ENCODE results near the gene ZNF441.
"Not testable (repeated sequence)": the region's sequence is repeated elsewhere in the genome, so short reads cannot be mapped to it uniquely, and the experiment has no call there.

The ZNF441 gene

DNA sequence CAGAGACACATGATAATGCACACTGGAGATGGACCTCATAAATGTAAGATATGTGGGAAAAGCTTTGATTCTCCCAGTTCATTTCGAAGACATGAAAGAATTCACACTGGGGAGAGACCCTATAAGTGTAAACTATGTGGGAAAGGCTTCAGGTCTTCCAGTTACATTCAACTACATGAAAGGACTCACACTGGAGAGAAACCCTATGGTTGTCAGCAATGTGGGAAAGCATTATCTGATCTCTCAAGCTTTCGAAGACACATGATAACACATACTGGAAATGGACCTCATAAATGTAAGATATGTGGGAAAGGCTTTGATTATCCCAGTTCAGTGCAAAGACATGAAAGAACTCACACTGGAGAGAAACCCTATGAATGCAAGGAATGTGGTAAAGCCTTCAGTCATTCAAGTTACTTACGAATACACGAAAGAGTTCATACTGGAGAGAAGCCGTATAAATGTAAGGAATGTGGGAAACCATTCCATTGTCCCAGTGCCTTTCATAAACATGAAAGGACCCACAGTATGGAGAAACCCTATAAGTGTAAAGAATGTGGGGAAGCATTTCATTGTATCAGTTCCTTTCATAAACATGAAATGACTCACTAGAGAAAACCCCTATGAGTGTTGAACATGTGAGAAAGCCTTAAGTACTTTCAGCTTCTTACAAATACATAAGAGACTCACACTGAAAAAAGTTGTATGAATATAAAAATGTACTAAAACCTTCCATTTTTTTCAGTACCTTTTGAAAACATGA lies 14.7 kb downstream of the ZNF441 start:
- DNase-seq: no peak

DNA sequence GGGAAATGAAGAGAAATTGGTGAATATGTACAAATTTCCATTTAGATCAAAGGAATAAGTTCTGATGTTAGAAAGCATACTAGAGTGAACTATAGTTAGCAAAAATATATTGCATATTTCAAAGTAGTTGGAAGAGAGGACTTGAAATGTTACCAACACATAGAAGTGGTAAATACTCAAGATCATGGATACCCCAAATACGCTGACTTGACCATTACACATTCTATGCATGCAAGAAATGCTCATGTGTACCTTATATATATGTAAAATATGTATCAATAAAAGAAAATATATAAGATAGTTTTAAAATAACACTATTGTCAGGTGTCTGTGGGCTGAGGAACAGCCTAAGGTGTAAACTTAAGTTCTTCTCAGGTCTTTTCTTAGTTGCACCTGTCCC lies 17.0 kb downstream of the ZNF441 start:
- DNase-seq: no peak

DNA sequence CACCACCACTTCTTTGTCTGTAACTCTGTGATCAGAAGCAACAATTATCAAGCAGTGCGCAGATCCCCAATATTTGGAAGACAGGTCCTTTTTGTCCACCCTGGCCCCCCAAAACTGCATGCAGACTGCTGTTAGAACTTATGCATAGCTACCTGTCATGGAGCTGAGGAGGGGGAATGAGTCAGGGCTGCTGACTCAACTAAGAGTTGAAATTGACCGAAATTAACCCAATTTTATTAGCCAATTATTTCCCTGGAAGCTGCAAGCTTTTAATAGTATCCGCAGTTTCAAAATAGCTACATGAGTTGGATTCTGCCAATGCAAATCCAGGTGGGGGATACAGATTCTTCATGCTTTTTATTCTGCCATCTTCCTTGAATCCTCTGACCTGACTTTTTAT lies 17.6 kb downstream of the ZNF441 start:
- DNase-seq: no peak

DNA sequence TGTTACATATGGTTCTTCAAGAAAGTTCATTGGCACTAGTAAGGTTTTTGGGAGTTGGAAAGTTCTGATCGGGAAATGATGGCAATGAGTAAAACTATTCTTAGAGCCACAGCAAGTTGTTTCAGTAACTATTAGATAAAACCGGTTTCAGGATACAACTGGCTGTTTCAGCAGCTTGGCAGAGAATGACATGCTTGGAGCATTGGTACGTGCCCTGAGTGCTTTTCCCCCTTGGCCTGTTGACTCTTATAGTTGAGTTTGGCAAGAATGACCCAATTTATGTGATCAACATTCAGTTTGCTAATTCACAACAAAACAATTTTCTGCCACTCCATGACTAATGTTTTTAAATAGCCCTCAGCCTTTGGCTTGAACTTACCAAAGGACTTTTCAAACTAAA lies 20.7 kb downstream of the ZNF441 start:
- no peak for DNase-seq

DNA sequence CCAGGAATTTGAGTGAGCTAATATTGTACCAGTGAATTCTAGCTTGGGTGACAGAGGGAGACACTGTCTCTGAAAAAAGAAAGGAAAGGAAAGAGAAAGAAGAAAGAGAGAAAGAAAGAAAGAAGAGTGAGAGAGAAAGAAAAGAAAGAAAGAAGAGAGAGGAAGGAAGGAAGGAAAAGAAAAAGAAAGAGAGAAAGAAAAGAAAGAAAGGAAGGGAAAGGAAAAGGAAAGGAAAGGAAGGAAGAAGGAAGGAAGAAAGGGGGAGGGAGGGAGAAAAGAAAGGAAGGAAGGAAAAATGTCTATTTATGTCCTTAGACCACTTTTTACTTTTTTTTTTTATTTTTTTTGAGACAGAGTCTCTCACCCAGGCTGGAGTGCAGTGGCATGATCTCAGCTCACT lies 26.1 kb downstream of the ZNF441 start:
- DNase-seq: no peak

DNA sequence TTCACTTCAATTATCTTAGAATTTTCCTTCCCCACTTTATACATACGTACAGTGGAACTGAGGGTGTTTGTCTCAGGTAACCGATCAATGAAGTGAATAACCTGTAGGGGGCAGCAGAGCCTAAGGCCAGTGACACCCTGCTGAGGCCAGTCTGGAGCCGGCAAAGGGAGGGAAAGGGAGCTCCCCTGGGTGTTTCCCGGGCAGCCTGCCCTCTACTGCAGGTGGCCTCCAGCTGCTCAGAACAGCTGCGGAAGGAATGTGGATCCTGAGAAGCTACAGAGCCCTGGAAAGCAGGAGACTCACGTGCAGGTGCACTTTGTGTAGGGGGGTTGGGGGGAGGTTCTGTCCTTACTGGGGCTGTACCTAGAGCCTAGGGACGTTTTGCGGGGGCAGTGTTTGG lies 30.7 kb downstream of the ZNF441 start:
- peak; percentile 66 to 72 for DNase-seq

DNA sequence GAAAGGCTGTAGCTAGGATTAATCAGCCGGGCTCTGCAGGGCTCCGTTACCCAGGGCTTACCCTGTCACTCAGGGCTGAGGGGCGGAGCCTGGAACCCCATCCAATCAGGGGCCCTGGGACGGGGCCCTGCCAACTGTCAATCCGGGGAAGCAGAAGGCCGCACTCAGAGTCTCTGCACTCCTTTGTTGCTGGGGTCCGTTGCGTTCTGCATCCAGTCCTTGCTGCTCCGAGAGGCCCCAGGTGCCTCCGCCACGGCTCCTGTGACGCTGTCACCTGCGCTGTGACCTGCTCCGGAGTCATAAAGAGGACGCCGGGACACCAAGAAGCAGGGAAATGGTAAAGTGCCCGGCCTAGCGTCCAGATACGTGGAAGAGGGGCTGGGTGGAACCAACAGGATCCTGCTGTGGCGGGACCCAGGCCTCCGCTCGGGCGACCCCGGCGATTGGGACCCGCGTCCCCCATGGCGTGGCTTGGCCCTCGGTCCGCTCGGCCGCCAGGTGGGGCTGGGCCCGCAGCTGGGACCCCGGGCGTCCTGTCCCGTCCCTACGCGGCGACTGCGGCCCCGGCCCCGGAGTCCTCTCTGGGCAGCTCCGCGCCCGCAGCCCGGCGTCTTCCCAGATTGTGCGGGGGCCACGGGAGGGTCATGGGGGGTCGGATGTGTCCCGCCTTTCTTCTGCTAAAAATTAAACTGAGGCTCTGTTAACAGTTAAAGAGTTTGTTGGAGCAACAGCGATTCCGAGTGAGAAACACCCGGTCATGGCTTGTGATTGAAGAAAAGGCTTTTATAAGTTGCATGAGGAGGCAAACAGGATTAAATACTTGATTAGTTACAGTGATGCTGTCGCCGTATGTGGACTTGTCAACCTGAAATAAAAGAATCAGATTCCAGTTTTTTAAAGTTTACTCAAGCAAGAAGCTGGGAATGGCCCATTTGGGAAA lies 31.9 kb downstream of the ZNF441 start, which contains the start of gene ZNF491:
TSS of gene ZNF491 (plus strand) at position 133 of the 940 bp plus-strand sequence. CDS start 7,431 bp downstream, outside the sequence.
- peak; percentile 88 to 90 for DNase-seq

DNA sequence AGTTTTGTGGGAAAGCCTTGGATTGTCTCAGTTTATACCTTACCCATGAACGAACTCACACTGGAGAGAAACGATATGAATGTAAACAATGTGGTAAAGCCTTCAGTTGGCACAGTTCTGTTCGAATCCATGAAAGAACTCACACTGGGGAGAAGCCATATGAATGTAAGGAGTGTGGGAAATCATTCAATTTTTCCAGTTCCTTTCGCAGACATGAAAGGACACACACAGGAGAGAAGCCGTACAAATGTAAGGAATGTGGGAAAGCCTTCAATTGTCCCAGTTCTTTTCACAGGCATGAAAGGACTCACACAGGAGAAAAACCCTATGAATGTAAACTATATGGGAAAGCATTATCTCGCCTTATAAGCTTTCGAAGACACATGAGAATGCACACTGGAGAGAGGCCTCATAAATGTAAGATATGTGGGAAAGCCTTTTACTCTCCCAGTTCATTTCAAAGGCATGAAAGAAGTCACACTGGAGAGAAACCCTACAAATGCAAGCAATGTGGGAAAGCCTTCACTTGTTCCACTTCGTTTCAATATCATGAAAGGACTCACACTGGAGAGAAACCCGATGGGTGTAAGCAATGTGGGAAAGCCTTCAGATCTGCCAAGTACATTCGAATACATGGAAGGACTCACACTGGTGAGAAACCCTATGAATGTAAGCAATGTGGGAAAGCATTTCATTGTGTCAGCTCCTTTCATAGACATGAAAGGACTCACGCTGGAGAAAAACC lies 39.7 kb downstream of the ZNF441 start:
- no peak for DNase-seq

DNA sequence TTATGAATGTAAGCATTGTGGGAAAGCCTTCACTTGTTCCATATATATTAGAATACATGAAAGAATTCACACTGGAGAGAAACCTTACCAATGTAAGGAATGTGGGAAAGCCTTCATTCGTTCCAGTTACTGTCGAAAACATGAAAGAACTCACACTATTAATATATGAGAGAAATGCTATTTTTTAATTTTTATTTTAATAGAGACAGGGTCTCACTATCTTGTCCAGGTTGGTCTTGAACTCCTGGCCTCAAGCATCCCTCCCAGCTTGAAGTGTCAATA lies 40.2 kb downstream of the ZNF441 start:
- DNase-seq: no peak

DNA sequence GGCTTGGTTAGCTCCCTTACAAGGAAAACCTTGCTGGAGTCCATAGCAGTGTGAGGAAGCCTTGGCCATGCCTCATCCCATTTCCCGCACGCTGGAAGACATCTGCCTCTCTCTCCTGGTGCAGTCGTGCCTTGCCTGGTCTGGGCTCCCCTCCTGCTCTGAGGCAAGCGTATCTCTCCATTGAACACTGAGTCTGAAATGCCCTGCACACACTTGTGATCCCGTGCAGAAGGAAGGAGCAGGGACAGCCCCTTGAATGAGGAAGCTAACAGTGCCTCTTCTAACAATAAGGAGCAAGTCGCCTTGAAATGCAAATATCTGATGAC lies 46.9 kb downstream of the ZNF441 start:
- DNase-seq: no peak

DNA sequence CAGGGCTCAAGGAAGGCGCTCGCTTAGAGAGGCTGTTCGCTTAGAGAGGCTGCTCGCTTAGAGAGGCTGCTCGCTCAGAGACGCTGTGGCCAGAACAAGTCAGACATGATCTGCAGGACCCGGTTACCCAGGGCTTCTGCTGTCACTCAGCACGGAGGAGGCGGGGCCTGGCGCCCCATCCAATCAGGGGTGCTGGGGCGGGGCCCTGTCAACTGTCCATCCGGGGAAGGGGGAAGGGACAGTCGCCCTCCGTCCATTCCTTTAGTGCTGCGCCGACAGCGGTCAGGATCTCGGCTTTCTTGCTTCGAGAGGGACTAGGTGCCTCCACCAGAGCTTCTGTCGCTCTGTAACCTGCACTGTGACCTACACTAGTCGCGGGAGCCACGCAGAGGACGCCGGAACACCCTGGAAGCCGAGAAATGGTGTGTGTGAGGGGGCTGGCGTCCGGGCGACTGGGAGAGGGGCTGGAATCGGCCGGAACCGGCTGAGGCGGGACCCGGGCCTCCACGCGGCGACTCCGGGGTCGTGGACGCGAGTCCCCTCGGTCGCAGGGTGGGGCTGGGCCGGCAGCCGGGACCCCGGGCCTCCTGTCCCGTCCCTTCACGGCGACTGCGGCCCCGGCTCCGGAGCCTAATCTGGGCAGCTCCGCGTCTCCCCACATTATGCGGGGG lies 47.4 kb downstream of the ZNF441 start, which contains the start of gene ZNF440:
TSS of gene ZNF440 (plus strand) at position 245 of the 671 bp plus-strand sequence. CDS start at position 420, 175 bp downstream.
- peak; percentile 90 to 95 for DNase-seq

DNA sequence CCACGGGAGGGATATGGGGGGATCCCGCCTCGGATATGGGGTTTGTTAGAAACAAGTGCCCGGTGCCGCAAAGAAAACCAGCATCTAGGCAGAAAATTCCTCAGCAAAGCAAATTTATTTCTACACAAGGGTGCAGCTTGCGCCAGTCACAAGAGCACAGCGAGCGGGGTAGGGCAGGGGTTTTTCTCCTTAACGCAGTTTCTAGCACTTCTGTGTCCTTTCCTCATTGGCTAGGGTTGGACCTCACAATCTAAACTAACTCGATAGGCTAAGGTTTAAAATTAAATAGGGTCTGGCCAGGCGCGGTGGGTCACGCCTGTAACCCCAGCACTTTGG lies 47.9 kb downstream of the ZNF441 start:
- peak; percentile 33 to 50 for DNase-seq

DNA sequence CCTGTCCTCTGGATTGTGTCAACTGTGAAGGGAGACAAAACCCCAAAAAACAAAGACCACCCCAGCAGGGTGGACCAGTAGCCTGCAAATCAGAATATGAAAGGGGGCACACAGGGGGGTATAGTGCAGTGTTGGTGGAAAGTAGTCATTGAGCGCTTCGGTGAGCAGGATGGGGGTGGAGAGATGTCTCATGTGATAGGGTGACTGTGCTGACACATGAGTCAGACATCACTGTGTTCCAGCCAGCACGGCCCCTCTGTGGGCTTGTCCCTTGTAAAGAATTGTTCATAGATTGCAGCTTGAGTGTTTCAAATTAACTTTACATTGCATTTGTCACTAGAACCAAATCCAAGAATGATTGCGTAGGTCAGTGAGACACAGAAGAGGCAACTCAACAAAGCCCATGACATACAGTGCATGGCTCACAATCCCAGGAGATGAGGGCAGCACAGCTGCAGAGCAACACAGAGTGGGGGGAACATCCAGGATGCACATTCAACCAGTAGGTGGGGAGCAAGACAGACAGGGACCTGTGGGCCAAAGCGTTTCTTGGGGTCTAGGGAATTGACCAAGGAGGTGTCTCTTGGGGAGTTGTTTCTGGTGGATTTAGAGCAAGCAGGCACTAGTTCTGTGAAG lies 54.8 kb downstream of the ZNF441 start:
- no peak for DNase-seq

DNA sequence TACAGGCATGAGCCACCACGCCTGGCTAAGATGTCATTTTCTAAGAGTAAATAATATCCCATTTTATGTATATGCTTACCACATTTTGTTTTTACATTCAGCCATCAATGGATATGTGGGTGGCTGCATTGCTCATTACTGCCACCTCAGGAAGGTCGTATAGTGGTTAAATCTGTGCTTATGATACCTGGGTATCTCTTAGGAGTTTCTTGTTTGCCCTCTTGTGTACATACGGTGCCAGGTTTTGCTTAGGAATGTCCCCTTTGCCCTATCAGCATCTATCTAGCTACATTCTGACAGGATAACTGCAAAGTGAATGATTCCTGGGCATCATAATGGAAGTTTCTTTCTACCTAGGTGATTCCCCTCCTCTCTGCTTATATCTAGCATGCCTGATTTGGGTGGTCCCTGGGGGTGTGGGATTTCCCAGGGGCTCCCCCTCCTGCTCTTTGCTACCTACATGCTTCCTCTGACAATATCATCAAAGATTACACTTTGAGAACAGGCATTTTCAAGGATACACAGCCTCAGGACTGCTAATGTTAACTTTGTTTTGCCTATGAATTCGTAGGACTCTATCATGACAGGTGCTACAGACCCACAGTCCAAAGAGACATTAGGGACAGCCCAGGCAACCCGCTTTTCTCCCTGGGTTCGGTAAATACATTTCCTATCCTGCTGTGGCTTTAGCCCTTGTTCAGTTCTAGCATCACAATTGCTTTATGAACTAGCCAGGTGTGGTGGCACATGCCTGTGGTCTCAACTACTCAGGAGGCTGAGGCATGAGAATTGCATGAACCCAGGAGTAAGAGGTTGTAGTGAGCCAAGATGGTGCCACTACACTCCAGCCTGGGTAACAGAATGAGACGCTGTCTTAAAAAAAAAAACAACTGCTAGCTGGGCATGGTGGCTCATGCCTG lies 62.4 kb downstream of the ZNF441 start:
- DNase-seq: not testable (repeated sequence)

DNA sequence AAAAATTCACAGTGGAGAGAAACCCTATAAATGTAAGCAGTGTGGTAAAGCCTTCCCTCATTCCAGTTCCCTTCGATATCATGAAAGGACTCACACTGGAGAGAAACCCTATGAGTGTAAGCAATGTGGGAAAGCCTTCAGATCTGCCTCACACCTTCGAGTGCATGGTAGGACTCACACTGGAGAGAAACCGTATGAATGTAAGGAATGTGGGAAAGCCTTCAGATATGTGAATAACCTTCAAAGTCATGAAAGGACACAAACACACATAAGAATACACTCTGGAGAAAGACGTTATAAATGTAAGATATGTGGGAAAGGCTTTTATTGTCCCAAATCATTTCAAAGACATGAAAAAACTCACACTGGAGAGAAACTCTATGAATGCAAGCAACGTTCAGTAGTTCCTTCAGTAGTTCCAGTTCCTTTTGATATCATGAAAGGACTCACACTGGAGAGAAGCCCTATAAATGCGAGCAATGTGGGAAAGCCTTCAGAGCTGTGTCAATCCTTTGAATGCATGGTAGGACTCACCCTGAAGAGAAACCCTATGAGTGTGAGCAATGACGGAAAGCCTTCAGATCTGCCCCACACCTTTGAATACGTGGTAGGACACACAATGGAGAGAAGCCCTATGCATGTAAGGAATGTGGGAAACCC lies 65.6 kb downstream of the ZNF441 start:
- DNase-seq: no peak

DNA sequence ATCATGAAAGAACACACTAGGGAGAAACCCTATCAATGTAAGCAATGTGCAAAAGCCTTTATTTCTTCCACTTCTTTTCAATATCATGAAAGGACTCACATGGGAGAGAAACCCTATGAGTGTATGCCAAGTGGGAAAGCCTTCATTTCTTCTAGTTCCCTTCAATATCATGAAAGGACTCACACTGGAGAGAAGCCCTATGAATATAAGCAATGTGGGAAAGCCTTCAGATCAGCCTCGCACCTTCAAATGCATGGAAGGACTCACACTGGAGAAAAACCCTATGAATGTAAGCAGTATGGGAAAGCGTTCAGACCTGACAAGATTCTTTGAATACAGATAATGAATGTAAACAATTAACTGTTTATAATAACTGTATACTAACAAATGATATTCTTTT lies 66.7 kb downstream of the ZNF441 start:
- no peak for DNase-seq
